ENCODE measurements around the gene ZBTB24.

ZBTB24 gene

DNA sequence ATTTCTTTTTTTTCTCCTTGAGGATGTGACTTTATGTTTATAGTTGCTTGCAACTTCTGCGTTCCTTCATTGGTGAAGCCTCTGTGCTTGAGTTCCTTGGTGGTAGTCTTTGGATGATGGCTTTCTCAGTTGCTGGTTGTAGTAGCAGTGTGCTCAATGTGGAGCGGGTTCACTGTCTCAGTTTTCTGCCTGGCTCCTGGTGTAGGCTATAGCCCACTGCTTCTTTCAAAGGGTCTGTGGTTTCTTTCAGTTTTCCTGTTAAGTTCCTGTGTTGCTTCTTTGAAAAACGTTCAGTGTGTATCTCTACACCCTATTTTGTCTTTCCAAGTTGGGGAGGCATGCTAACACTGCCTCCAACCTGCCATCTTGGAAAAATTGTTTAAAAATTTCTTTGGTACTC, 33.9 kb upstream of the ZBTB24 start:
- H3K27ac ChIP-seq, result no peak overlapping the region
- no peak for DNase-seq (ENCODE audit: low read depth, low spot score)
- H3K4me3 ChIP-seq, result no peak overlapping the region
- no peaks in the 10 kb centered on the region for H3K36me3 ChIP-seq (ENCODE audit: insufficient read depth, low read length)
- TF ChIP-seq FOXP2 (optimal IDR thresholded peaks at IDR 0.05; ENCODE audit: control extremely low read depth, extremely low read length, insufficient read depth), result no peak
- no peak for TF ChIP-seq EZH2 (IDR thresholded peaks at IDR 0.05)
- TF ChIP-seq POLR2AphosphoS5 (IDR thresholded peaks at IDR 0.05; ENCODE audit: borderline replicate concordance, low read depth, low read length), result no peak
- no peaks in the 10 kb centered on the region for H3K9me3 ChIP-seq (ENCODE audit: low read depth, low read length)
- H3K9ac ChIP-seq (ENCODE audit: insufficient read length), result no peak overlapping the region

DNA sequence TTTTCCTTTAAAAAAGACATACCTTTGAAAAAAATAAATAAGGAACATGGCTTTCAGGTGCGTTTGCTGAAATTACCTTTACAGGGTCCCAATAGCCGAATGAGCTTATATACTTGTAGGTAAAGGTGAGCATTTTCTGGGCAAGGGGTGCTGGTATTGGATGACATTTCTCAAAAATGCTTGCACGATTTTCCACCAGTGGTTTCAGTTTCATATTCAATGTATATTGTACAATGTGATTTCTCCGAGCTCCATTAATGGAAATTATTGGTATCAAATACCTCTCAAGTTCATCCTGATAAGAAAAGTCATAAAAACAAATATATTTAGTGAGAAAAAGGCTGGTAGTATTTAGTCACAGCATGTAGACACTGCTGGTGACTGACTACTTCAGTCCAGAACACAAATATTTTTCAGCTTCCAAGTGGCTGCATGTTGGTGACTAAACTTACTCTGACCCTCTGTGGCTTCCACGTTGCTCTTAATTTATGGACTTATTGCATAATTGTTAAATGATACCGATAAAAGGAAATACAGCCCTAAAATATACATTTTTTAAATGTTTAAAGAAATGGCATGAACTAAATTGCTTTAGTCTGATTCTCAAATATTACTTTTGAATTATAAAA, 32.9 kb upstream of the ZBTB24 start:
- Histone ChIP-seq H3K4me3 (no peak overlapping the region), H3K9ac (ENCODE audit: insufficient read length) (no peak overlapping the region), H3K27ac (no peak overlapping the region), H3K9me3 (ENCODE audit: low read depth, low read length) (no peaks in the 10 kb centered on the region), H3K36me3 (ENCODE audit: insufficient read depth, low read length) (no peaks in the 10 kb centered on the region)
- TF ChIP-seq FOXP2 (optimal IDR thresholded peaks at IDR 0.05; ENCODE audit: control extremely low read depth, extremely low read length, insufficient read depth), result no peak
- TF ChIP-seq POLR2AphosphoS5 (IDR thresholded peaks at IDR 0.05; ENCODE audit: borderline replicate concordance, low read depth, low read length), result no peak
- TF ChIP-seq EZH2 (IDR thresholded peaks at IDR 0.05), result no peak
- DNase-seq (ENCODE audit: low read depth, low spot score), result no peak

DNA sequence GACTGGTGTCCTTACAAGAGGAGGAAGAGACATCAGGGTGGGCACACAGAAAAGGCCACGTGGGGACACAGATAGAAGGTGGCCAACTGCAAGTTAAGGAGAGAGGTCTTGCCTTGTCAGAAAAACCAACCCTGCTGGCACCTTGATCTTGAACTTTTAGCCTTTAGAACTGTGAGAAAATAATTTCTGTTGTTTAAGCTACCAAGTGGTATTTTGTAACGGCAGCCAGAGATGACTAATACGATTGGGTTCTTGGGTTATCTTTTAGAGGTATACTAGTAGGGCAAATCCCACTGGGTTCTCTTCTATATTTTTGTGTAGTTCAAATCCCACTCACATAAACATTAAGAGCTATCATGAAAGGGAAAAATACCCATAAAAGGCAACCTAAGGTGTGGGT, 31.9 kb upstream of the ZBTB24 start:
- Histone ChIP-seq H3K9me3 (ENCODE audit: low read depth, low read length) (no peaks in the 10 kb centered on the region), H3K4me3 (no peak overlapping the region), H3K9ac (ENCODE audit: insufficient read length) (no peak overlapping the region), H3K36me3 (ENCODE audit: insufficient read depth, low read length) (no peaks in the 10 kb centered on the region), H3K27ac (no peak overlapping the region)
- TF ChIP-seq POLR2AphosphoS5 (IDR thresholded peaks at IDR 0.05; ENCODE audit: borderline replicate concordance, low read depth, low read length) (no peak), FOXP2 (optimal IDR thresholded peaks at IDR 0.05; ENCODE audit: control extremely low read depth, extremely low read length, insufficient read depth) (no peak), EZH2 (IDR thresholded peaks at IDR 0.05) (no peak)
- no peak for DNase-seq (ENCODE audit: low read depth, low spot score)

DNA sequence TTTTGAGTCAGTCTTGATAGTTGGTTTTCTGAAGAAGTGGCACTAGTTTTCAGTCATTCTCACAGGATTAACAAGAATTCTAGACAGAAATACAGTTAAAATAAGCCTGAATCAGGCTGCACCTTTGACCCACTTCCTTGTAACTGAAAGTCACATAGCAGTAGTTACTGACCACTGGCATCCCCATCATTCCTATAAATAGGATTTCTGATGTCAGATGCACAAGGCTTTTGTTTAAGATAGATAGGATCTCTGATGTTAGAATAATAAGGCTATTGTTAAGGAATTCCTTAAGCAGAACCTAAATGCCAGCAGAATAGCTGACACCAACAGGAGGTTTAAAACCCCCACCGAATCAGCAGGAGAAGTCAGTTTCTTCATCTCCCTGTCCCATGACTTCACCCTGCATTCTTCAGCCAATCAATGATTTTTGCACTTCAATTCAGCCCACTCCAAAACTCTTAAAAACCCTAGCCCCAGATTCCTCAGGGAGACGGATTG, 30.6 kb upstream of the ZBTB24 start:
- no peak for DNase-seq (ENCODE audit: low read depth, low spot score)
- no peaks in the 10 kb centered on the region for H3K9me3 ChIP-seq (ENCODE audit: low read depth, low read length)
- H3K27ac ChIP-seq, result no peak overlapping the region
- TF ChIP-seq POLR2AphosphoS5 (IDR thresholded peaks at IDR 0.05; ENCODE audit: borderline replicate concordance, low read depth, low read length), result no peak
- no peak for TF ChIP-seq FOXP2 (optimal IDR thresholded peaks at IDR 0.05; ENCODE audit: control extremely low read depth, extremely low read length, insufficient read depth)
- no peak for TF ChIP-seq EZH2 (IDR thresholded peaks at IDR 0.05)
- no peak overlapping the region for H3K4me3 ChIP-seq
- no peaks in the 10 kb centered on the region for H3K36me3 ChIP-seq (ENCODE audit: insufficient read depth, low read length)
- no peak overlapping the region for H3K9ac ChIP-seq (ENCODE audit: insufficient read length)

DNA sequence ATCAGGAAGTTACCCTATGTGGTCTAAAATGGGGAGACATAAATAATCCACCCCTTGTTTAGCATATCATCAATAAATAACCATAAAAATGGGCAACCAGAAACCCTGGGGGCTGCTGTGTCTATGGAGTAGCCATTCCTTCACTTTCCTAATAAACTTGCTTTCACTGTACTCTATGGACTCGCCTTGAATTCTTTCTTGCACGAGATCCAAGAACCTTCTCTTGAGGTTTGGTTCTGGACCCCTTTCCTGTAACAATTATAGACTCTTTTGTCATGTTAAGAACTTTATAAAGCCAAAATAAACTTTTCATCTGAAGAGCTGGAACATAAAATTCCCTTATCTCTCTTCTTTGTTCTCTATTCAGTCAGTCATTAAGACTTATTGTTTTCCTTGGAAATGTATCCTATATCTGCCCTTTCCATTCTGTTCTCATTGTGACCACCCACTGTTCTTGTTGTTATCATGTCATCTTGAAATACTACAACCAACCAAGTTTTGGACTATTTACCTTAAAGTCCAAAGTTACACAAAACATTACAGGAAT, 29.3 kb upstream of the ZBTB24 start:
- Histone ChIP-seq H3K36me3 (ENCODE audit: insufficient read depth, low read length) (no peaks in the 10 kb centered on the region), H3K9ac (ENCODE audit: insufficient read length) (no peak overlapping the region), H3K9me3 (ENCODE audit: low read depth, low read length) (no peaks in the 10 kb centered on the region), H3K27ac (no peak overlapping the region), H3K4me3 (no peak overlapping the region)
- TF ChIP-seq POLR2AphosphoS5 (IDR thresholded peaks at IDR 0.05; ENCODE audit: borderline replicate concordance, low read depth, low read length) (no peak), EZH2 (IDR thresholded peaks at IDR 0.05) (no peak), FOXP2 (optimal IDR thresholded peaks at IDR 0.05; ENCODE audit: control extremely low read depth, extremely low read length, insufficient read depth) (no peak)
- DNase-seq (ENCODE audit: low read depth, low spot score), result no peak

DNA sequence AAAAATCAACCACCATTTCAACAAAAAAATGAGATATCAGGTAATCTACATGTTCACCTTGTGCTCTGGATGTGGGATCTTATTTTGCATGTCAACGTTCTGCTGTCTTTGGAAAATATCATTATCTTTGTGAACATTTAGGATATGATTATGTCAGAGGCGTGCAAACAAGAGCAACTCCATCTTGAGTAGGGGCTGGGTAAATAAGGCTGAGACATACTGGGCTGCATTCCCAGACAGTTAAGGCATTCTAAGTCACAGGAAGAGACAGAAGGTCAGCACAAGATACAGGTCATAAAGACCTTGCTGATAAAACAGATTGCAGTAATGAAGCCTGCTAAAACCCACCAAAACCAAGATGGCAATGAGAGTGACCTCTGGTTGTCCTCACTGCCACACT, 28.8 kb upstream of the ZBTB24 start:
- Histone ChIP-seq H3K36me3 (ENCODE audit: insufficient read depth, low read length) (no peaks in the 10 kb centered on the region), H3K27ac (no peak overlapping the region), H3K9me3 (ENCODE audit: low read depth, low read length) (no peaks in the 10 kb centered on the region), H3K9ac (ENCODE audit: insufficient read length) (no peak overlapping the region), H3K4me3 (no peak overlapping the region)
- no peak for DNase-seq (ENCODE audit: low read depth, low spot score)
- TF ChIP-seq FOXP2 (optimal IDR thresholded peaks at IDR 0.05; ENCODE audit: control extremely low read depth, extremely low read length, insufficient read depth) (no peak), POLR2AphosphoS5 (IDR thresholded peaks at IDR 0.05; ENCODE audit: borderline replicate concordance, low read depth, low read length) (no peak), EZH2 (IDR thresholded peaks at IDR 0.05) (no peak)

DNA sequence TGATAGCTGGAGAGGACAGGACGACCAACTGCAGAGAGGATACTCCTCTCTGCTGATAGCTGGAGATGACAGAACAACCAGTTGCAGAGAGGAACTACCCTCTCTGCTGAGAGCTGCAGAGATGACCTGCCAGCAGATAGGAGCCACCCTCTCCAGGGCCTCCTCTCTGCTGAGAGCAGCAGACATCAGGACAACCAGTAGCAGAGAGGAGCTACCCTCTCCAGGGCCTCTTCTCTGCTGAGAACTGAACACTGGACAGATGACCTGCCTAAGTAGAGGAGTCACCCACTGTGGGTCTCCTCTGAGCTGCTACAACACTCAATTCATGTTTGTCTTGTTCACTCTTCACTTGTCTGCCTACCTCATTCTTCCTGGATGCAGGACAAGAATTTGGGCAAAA, 27.3 kb upstream of the ZBTB24 start:
- H3K27ac ChIP-seq, result no peak overlapping the region
- no peak overlapping the region for H3K9ac ChIP-seq (ENCODE audit: insufficient read length)
- TF ChIP-seq EZH2 (IDR thresholded peaks at IDR 0.05), result no peak
- H3K4me3 ChIP-seq, result no peak overlapping the region
- no peaks in the 10 kb centered on the region for H3K9me3 ChIP-seq (ENCODE audit: low read depth, low read length)
- H3K36me3 ChIP-seq (ENCODE audit: insufficient read depth, low read length), result no peaks in the 10 kb centered on the region
- DNase-seq (ENCODE audit: low read depth, low spot score), result no peak

DNA sequence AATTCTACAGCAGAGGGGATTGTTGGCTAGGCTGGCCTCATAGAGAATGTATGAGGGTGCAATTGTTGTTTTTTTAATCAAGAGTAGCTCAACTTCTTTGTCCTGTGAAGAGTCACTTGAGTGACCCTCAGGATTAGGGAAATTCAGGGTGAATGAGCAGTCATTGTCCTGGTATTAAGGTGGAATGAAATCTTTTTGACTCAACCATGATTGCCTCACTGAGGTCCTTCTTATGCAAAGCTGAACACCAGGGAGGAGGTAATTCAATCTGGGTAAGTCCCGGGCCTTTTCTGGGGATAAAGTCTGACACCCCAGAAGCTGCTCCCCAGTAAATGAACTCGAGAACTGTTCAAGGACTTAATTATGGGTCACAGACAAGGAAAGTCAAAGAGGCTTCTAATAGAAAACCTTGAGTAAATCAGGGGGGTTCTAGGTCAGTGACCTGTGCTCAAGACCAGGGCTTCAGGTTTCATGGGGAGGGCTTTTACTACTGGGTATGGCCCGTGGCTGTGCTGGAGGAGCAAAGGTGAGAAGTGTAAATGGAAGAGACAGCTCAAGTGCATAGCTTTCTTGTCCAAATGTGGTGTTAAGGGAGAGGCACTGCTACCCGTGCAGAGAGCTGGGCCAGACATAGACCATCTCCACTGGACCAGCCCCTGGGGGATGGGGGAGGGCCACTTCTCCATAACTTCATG, 25.3 kb upstream of the ZBTB24 start:
- H3K9me3 ChIP-seq (ENCODE audit: low read depth, low read length), result no peaks in the 10 kb centered on the region
- no peak for DNase-seq (ENCODE audit: low read depth, low spot score)
- H3K27ac ChIP-seq, result no peak overlapping the region
- H3K9ac ChIP-seq (ENCODE audit: insufficient read length), result no peak overlapping the region
- TF ChIP-seq EZH2 (IDR thresholded peaks at IDR 0.05) (no peak), FOXP2 (optimal IDR thresholded peaks at IDR 0.05; ENCODE audit: control extremely low read depth, extremely low read length, insufficient read depth) (no peak), POLR2AphosphoS5 (IDR thresholded peaks at IDR 0.05; ENCODE audit: borderline replicate concordance, low read depth, low read length) (no peak)
- no peak overlapping the region for H3K4me3 ChIP-seq
- H3K36me3 ChIP-seq (ENCODE audit: insufficient read depth, low read length), result no peaks in the 10 kb centered on the region
